Right lobe of liver (tissue), 4 donors: ENCODE results near the gene MFAP4.

ENCODE experiments used
- CTCF ChIP-seq, 4 donors: fragments of 200-600 bp in 3 of 4; fragments of 450-650 bp in 1 of 4; IDR thresholded peaks; one replicate each; pipeline versions ENCODE4 v1.5.1 to v1.8.0; 2016 to 2022; ENCODE audit warnings: antibody characterized with exemption in 4 of 4, mild to moderate bottlenecking in 2 of 4
- POLR2A ChIP-seq: fragments of 450-650 bp; IDR thresholded peaks from one replicate; pipeline ENCODE4 v1.6.1; 2017; ENCODE audit warnings: antibody characterized with exemption, mild to moderate bottlenecking
- donor health status: DM: no; HTN: no; CAD: no.
- donor health status: DM: no; HTN: no; CAD: no.
- donor health status: DM: no; HTN: yes; CAD: no.

- TF ChIP-seq CTCF (IDR thresholded peaks at IDR 0.05) = no peak
- no peak for TF ChIP-seq POLR2A
These were observed 47.6 kb downstream of the MFAP4 start for GRCh38 chr17:19339341-19339815.
